IMR-90 (cell line): ENCODE results near the gene MAP3K5. TPM values are rescaled to one million over a fixed set of nuclear protein-coding genes. Genes with fewer than 3 reads are reported as not detected.

Experiments used
- ATAC-seq: fragments of 200-7000 bp; cut with Tn5 transposase; 2 replicates; pipeline ENCODE4 v1.9.1; 2020; ENCODE audit warnings: low read depth, mild to moderate bottlenecking, moderate library complexity
- BruUV-seq: library from RNA; stranded (reverse); fragments of 400-500 nt; replicated peaks from 2 replicates; lab custom pipeline; 2021; lab: Mats Ljungman, UMichigan
- CTCF ChIA-PET: fragments of 300-600 bp; formaldehyde crosslinking; extraction: SDS; loops from one replicate; lab custom pipeline; 2021; ENCODE audit warnings: antibody characterized with exemption; lab: Yijun Ruan, JAX
- POLR2A ChIA-PET: fragments of 300-600 bp; sonication (Branson Sonifier 250); formaldehyde crosslinking; loops from one replicate; lab custom pipeline; 2022; ENCODE audit warnings: antibody characterized with exemption; ENCODE audit not compliant: unreplicated experiment; lab: Charles Lee
- DNase-seq: peaks from one replicate; pipeline ENCODE4 v3.0.0; 2013
- H2AFZ ChIP-seq: replicated peaks from 2 replicates; pipeline ENCODE3; 2013; ENCODE audit warnings: low read length, mild to moderate bottlenecking; ENCODE audit not compliant: poor library complexity
- H2AK5ac ChIP-seq: 2 replicates; pipeline ENCODE4 v1.6.1; 2013; ENCODE audit warnings: low read depth, low read length, inconsistent platforms
- H2AK9ac ChIP-seq: replicated peaks from 2 replicates; pipeline ENCODE3; 2013; ENCODE audit warnings: mild to moderate bottlenecking, low read depth, low read length, moderate library complexity; ENCODE audit not compliant: poor library complexity
- H2BK120ac ChIP-seq: 2 replicates; pipeline ENCODE4 v1.6.1; 2013; ENCODE audit warnings: low read depth, low read length, inconsistent platforms
- H2BK15ac ChIP-seq: 3 replicates; pipeline ENCODE4 v1.6.1; 2013; ENCODE audit warnings: low read depth, low read length, inconsistent platforms
- H2BK20ac ChIP-seq: 2 replicates; pipeline ENCODE4 v1.6.1; 2013; ENCODE audit warnings: low read depth, mild to moderate bottlenecking, inconsistent platforms, low read length, moderate library complexity
- H2BK5ac ChIP-seq: 2 replicates; pipeline ENCODE4 v1.6.1; 2013; ENCODE audit warnings: mild to moderate bottlenecking, low read depth, low read length, inconsistent platforms; ENCODE audit not compliant: poor library complexity, severe bottlenecking
- H3K14ac ChIP-seq: replicated peaks from 2 replicates; pipeline ENCODE4 v1.6.1; 2013; ENCODE audit warnings: low read depth, low read length, inconsistent platforms
- H3K18ac ChIP-seq: 2 replicates; pipeline ENCODE4 v1.6.1; 2013; ENCODE audit warnings: low read depth, low read length, control low read depth
- H3K23ac ChIP-seq: 2 replicates; pipeline ENCODE4 v1.6.1; 2013; ENCODE audit warnings: low read depth, low read length, inconsistent platforms
- H3K27ac ChIP-seq: 2 replicates; pipeline ENCODE4 v1.5.1; 2013; ENCODE audit warnings: mild to moderate bottlenecking, control low read depth, low read length; ENCODE audit not compliant: insufficient read depth
- H3K27me3 ChIP-seq: 2 replicates; pipeline ENCODE4 v1.6.1; 2013; ENCODE audit warnings: low read length; ENCODE audit not compliant: control insufficient read depth, insufficient read depth
- H3K36me3 ChIP-seq: 2 replicates; pipeline ENCODE4 v1.6.1; 2013; ENCODE audit warnings: low read length, mixed read lengths; ENCODE audit not compliant: control insufficient read depth, insufficient read depth
- H3K4ac ChIP-seq: 2 replicates; pipeline ENCODE4 v1.6.1; 2013; ENCODE audit warnings: low read depth, low read length, inconsistent platforms
- H3K4me1 ChIP-seq: 2 replicates; pipeline ENCODE4 v1.6.1; 2013; ENCODE audit warnings: low read length, mixed read lengths; ENCODE audit not compliant: control insufficient read depth, insufficient read depth
- H3K4me2 ChIP-seq: 2 replicates; pipeline ENCODE4 v1.6.1; 2013; ENCODE audit warnings: low read depth, mild to moderate bottlenecking, control low read depth, low read length, moderate library complexity
- H3K4me3 ChIP-seq: 2 replicates; pipeline ENCODE4 v1.5.1; 2013; ENCODE audit warnings: low read depth, mild to moderate bottlenecking, control low read depth, low read length, moderate library complexity; ENCODE audit not compliant: insufficient read depth
- H3K56ac ChIP-seq: 2 replicates; pipeline ENCODE4 v1.6.1; 2013; ENCODE audit warnings: low read length, inconsistent platforms; ENCODE audit not compliant: insufficient read depth; ENCODE audit errors: extremely low read depth
- H3K79me1 ChIP-seq, 2 experiments: 2 replicates each; pipeline ENCODE4 v1.6.1; 2013; ENCODE audit warnings: low read length in 2 of 2, inconsistent platforms in 1 of 2, low read depth in 1 of 2
- H3K9ac ChIP-seq: 2 replicates; pipeline ENCODE4 v1.6.1; 2013; ENCODE audit warnings: low read depth, low read length, control low read depth
- H3K9me1 ChIP-seq: 2 replicates; pipeline ENCODE4 v1.6.1; 2013; ENCODE audit warnings: low read length, inconsistent platforms; ENCODE audit not compliant: insufficient read depth
- H3K9me3 ChIP-seq: 2 replicates; pipeline ENCODE4 v1.6.1; 2013; ENCODE audit warnings: low read length; ENCODE audit not compliant: control insufficient read depth, insufficient read depth
- H4K20me1 ChIP-seq: 2 replicates; pipeline ENCODE4 v1.6.1; 2013; ENCODE audit warnings: low read length, inconsistent platforms; ENCODE audit not compliant: insufficient read depth
- H4K5ac ChIP-seq: 2 replicates; pipeline ENCODE4 v1.6.1; 2013; ENCODE audit warnings: mild to moderate bottlenecking, low read depth, low read length, control low read depth
- H4K8ac ChIP-seq, 2 experiments: 2 replicates each; pipeline ENCODE4 v1.6.1; 2013; ENCODE audit warnings: low read depth in 2 of 2, low read length in 2 of 2, control low read depth in 1 of 2, inconsistent platforms in 1 of 2
- H4K91ac ChIP-seq: 2 replicates; pipeline ENCODE4 v1.6.1; 2013; ENCODE audit warnings: low read depth, low read length, inconsistent platforms; ENCODE audit not compliant: insufficient read depth
- CEBPB ChIP-seq: IDR thresholded peaks from 2 replicates; pipeline ENCODE4 v1.6.1; 2012; ENCODE audit warnings: low read depth, low read length, improper control_type of control experiment
- CHD1 ChIP-seq: IDR thresholded peaks from 2 replicates; pipeline ENCODE4 v1.6.1; 2012; ENCODE audit warnings: low read depth, low read length, improper control_type of control experiment
- CTCF ChIP-seq: conservative IDR thresholded peaks from 2 replicates; pipeline ENCODE4 v1.5.1; 2012; ENCODE audit warnings: mild to moderate bottlenecking, low read depth, low read length, improper control_type of control experiment
- ELK1 ChIP-seq: fragments of 150-350 bp; IDR thresholded peaks from 2 replicates; pipeline ENCODE4 v1.6.1; 2016; ENCODE audit warnings: low read depth, mild to moderate bottlenecking, low read length, moderate library complexity, borderline replicate concordance
- FOS ChIP-seq: fragments of 150-350 bp; IDR thresholded peaks from 2 replicates; pipeline ENCODE4 v1.6.1; 2016; ENCODE audit warnings: low read depth, low read length
- MAFK ChIP-seq: IDR thresholded peaks from 2 replicates; pipeline ENCODE4 v1.6.1; 2012; ENCODE audit warnings: low read depth, low read length, improper control_type of control experiment
- MAZ ChIP-seq: IDR thresholded peaks from 2 replicates; pipeline ENCODE4 v1.6.1; 2012; ENCODE audit warnings: low read depth, mild to moderate bottlenecking, low read length, improper control_type of control experiment, moderate library complexity, borderline replicate concordance
- MXI1 ChIP-seq: IDR thresholded peaks from 2 replicates; pipeline ENCODE4 v1.6.1; 2012; ENCODE audit warnings: low read depth, mild to moderate bottlenecking, low read length, moderate library complexity, borderline replicate concordance
- NFE2L2 ChIP-seq: fragments of 150-350 bp; IDR thresholded peaks from 2 replicates; pipeline ENCODE4 v1.6.1; 2016; ENCODE audit warnings: low read depth, mild to moderate bottlenecking, low read length
- POLR2A ChIP-seq: IDR thresholded peaks from 2 replicates; pipeline ENCODE4 v1.6.1; 2012; ENCODE audit warnings: mild to moderate bottlenecking, low read depth, low read length
- RAD21 ChIP-seq: IDR thresholded peaks from 2 replicates; pipeline ENCODE4 v1.6.1; 2012; ENCODE audit warnings: low read length, improper control_type of control experiment
- RCOR1 ChIP-seq: IDR thresholded peaks from 2 replicates; pipeline ENCODE4 v1.6.1; 2012; ENCODE audit warnings: mild to moderate bottlenecking, low read length, improper control_type of control experiment; ENCODE audit not compliant: insufficient replicate concordance
- RFX5 ChIP-seq: IDR thresholded peaks from 2 replicates; pipeline ENCODE4 v1.8.0; 2012; ENCODE audit warnings: low read depth, mild to moderate bottlenecking, low read length, moderate library complexity
- SMC3 ChIP-seq: fragments of 150-350 bp; IDR thresholded peaks from 2 replicates; pipeline ENCODE4 v1.6.1; 2016; ENCODE audit warnings: low read depth, mild to moderate bottlenecking, antibody characterized with exemption, low read length, moderate library complexity
- USF2 ChIP-seq: fragments of 150-350 bp; IDR thresholded peaks from 2 replicates; pipeline ENCODE4 v1.6.1; 2017; ENCODE audit warnings: mild to moderate bottlenecking, antibody characterized with exemption, low read length, low read depth
- WGBS, 2 experiments: methylation state at CpG; one replicate each; pipeline versions ENCODE4 v1.1.5 to v1.1.7; 2013; ENCODE audit warnings: missing lambda C conversion rate in 2 of 2; ENCODE audit not compliant: insufficient read length in 1 of 2; ENCODE audit errors: extremely low coverage in 2 of 2; 5-methylcytosine and 5-hydroxymethylcytosine counted together
- dilution Hi-C: fragments of 300-500 bp; cut with HindIII; formaldehyde crosslinking; loops from one replicate; pipeline ENCODE4 v1.14.3; 2018; ENCODE audit warnings: low sequenced_read_pairs; ENCODE audit not compliant: unreplicated experiment
- in situ Hi-C: fragments of 300-500 bp; cut with MboI; formaldehyde crosslinking; loops from 3 replicates; pipeline ENCODE4 v1.14.3; 2019; ENCODE audit warnings: low sequenced_read_pairs, inconsistent platforms, mixed read lengths
- intact Hi-C: fragments of 100-400 bp; cut with micrococcal nuclease; formaldehyde crosslinking; loops from 2 replicates; pipeline ENCODE4 v1.10.0; 2022
- polyA plus RNA-seq, 3 experiments: library from polyadenylated mRNA; depleted of rRNA; stranded (reverse); fragments of >200 nt; gene quantifications; 2 replicates each; pipeline ENCODE4 v1.2.3, GENCODE V29; 2012; ENCODE audit warnings: low replicate concordance in 1 of 3
- total RNA-seq: library from RNA; depleted of rRNA; stranded (reverse); fragments of >200 nt; gene quantifications from 2 replicates; pipeline ENCODE4 v1.2.3, GENCODE V29; 2012

MAP3K5 gene
- total and polyA plus RNA-seq, 2 of the 4 experiments (the other 2 are of a cell fraction) = 5.4 to 17.6 TPM

DNA sequence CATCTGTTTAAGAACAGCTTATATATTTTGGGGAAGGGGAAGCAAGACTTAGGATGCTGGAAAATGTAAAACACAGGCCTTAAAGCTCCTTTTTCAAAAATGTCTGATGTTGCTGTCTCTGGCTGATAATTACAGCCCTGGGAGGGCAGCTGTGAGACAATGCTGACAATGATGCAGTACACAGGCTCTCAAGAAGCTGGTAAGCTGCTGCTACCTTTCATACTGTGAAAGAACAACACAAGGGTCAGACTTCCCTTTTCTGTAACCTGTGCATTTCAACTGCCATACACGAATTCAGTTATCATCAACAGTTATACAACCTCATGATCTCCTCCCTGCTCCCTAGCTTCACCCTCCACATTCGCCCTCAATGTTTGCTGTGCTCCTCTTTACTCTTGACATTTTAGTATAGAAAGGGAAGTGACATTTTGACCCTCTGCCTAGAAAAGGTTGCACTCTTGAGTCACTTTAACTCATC is 267.3 kb downstream of the MAP3K5 start:
- Histone ChIP-seq H2BK15ac (no peak overlapping the region), H3K4me1 (no peaks in the 10 kb centered on the region; the same call in 1 of the 2 replicates), H3K36me3 (no peaks in the 10 kb centered on the region), H3K4ac (no peak overlapping the region), H3K79me1 (no peaks in the 10 kb centered on the region), H4K20me1 (no peaks in the 10 kb centered on the region), H2AFZ (no peak overlapping the region), H3K4me2 (no peak overlapping the region), H3K9ac (no peak overlapping the region), H3K18ac (no peak overlapping the region), H3K9me1 (no peaks in the 10 kb centered on the region), H2AK5ac (no peak overlapping the region), H2AK9ac (no peak overlapping the region), H3K14ac (no peak overlapping the region), H3K56ac (no peak overlapping the region), H2BK5ac (no peak overlapping the region), H3K27ac (no peak overlapping the region), H3K4me3 (no peak overlapping the region), H2BK120ac (no peak overlapping the region), H4K8ac (no peak overlapping the region), H3K27me3 (peaks cover 12% of the 10 kb centered on the region), H2BK20ac (no peak overlapping the region), H3K9me3 (no peaks in the 10 kb centered on the region), H4K5ac (no peak overlapping the region), H4K91ac (no peak overlapping the region), H3K23ac (no peak overlapping the region)
- POLR2A ChIA-PET = no interaction called here
- in situ Hi-C loops (loop anchor here (25.0 kb wide), 1 partner anchor 1063 kb away; no protein-coding TSS in a partner anchor), dilution Hi-C loops (no loop called here), intact Hi-C loops (no loop called here)
- no CpG with 5 or more reads among the region's 2 CpGs for WGBS, 2 experiments
- DNase-seq (no peak), ATAC-seq (no peak)
- CTCF ChIA-PET = interaction anchor here (0.7 to 1.4 kb wide), 2 partner anchors 140 to 267 kb away, joined by 5 to 6 read pairs; partner anchors contain the start of gene MAP3K5
- BruUV-seq = no TSS peak
- TF ChIP-seq NFE2L2 = no peak
- no peak for TF ChIP-seq RFX5
- TF ChIP-seq MAFK = no peak
- no peak for TF ChIP-seq SMC3
- TF ChIP-seq MAZ = no peak
- no peak for TF ChIP-seq CEBPB
- TF ChIP-seq RAD21 = no peak
- TF ChIP-seq ELK1 = no peak
- TF ChIP-seq CTCF = no peak
- no peak for TF ChIP-seq USF2
- no peak for TF ChIP-seq FOS
- no peak for TF ChIP-seq CHD1
- no peak for TF ChIP-seq MXI1
- no peak for TF ChIP-seq RCOR1
- no peak for TF ChIP-seq POLR2A
